NT2/D1 (cell line): ENCODE data around the gene BPIFB2.

Experiments used
- YY1 ChIP-seq: IDR thresholded peaks from 2 replicates; pipeline ENCODE4 v1.6.1; 2011; ENCODE audit not compliant: insufficient read length, insufficient read depth
- ZNF274 ChIP-seq: IDR thresholded peaks from 2 replicates; pipeline ENCODE4 v1.6.1; 2011; ENCODE audit warnings: mild to moderate bottlenecking, low read depth, low read length

GRCh38 chr20:33046412-33046811 is 38.9 kb downstream of the BPIFB2 start:
- TF ChIP-seq YY1 (no peak), ZNF274 (no peak)
